PC-9 (cell line): ENCODE measurements around the gene FCHO2.

Experiments used
- CTCF ChIP-seq: fragments of 200-600 bp; sonication (generic); conservative IDR thresholded peaks from 2 replicates; pipeline ENCODE4 v1.6.1; 2017; ENCODE audit warnings: mixed run types, antibody characterized with exemption, mild to moderate bottlenecking, moderate library complexity
- EZH2 ChIP-seq: fragments of 200-600 bp; sonication (generic); IDR thresholded peaks from 2 replicates; pipeline ENCODE4 v1.8.0; 2017; ENCODE audit warnings: antibody characterized with exemption, low read depth

GRCh38 chr5:73032635-73033034, 76.8 kb downstream of the FCHO2 start:
- TF ChIP-seq CTCF (no peak), EZH2 (no peak)
